Mesodermal cell (in vitro differentiated cells): ENCODE data around the gene FUS.
"Not testable (repeated sequence)": the region's sequence is repeated elsewhere in the genome, so short reads cannot be mapped to it uniquely, and the experiment has no call there.

Experiments used
- H3K27ac ChIP-seq: 2 replicates; pipeline ENCODE4 v1.7.0; 2013; ENCODE audit warnings: mild to moderate bottlenecking, low read depth, low read length, moderate library complexity; ENCODE audit not compliant: severe bottlenecking
- H3K36me3 ChIP-seq: 2 replicates; pipeline ENCODE4 v1.7.1; 2013; ENCODE audit warnings: mild to moderate bottlenecking, low read length, moderate library complexity; ENCODE audit not compliant: control insufficient read depth, insufficient read depth
- H3K4me1 ChIP-seq: one replicate; pipeline ENCODE4 v1.7.1; 2013; ENCODE audit warnings: mild to moderate bottlenecking, low read length; ENCODE audit not compliant: insufficient read depth, control insufficient read depth, poor library complexity, severe bottlenecking
- H3K4me3 ChIP-seq: 2 replicates; pipeline ENCODE4 v1.7.0; 2013; ENCODE audit warnings: low read length, control low read depth, mild to moderate bottlenecking; ENCODE audit not compliant: insufficient read depth, poor library complexity, severe bottlenecking; ENCODE audit errors: extremely low read depth
- H3K9me3 ChIP-seq: 2 replicates; pipeline ENCODE4 v1.7.1; 2013; ENCODE audit warnings: mild to moderate bottlenecking, low read length, moderate library complexity; ENCODE audit not compliant: control insufficient read depth
- WGBS, 2 experiments: methylation state at CpG; one replicate each; pipeline ENCODE4 v1.1.5; 2013; ENCODE audit warnings: missing lambda C conversion rate in 2 of 2; ENCODE audit not compliant: insufficient coverage in 2 of 2; 5-methylcytosine and 5-hydroxymethylcytosine counted together

Gene FUS

GRCh38 chr16:31187808-31188189 lies 7.9 kb downstream of the FUS start:
- H3K4me1 ChIP-seq: peaks cover 10% of the 10 kb centered on the region
- WGBS, 2 experiments: 95 to 96% methylated on average over 5 to 8 of the region's 8 CpGs
- no peak overlapping the region for H3K27ac ChIP-seq
- no peaks in the 10 kb centered on the region for H3K9me3 ChIP-seq
- no peak overlapping the region for H3K4me3 ChIP-seq
- H3K36me3 ChIP-seq: peaks cover 100% of the 10 kb centered on the region

GRCh38 chr16:31188450-31189411 lies 8.8 kb downstream of the FUS start:
- Histone ChIP-seq H3K36me3 (peaks cover 100% of the 10 kb centered on the region), H3K4me1 (peaks cover 5% of the 10 kb centered on the region), H3K9me3 (no peaks in the 10 kb centered on the region), H3K4me3 (no peak overlapping the region), H3K27ac (no peak overlapping the region)
- WGBS, 2 experiments: 96 to 97% methylated on average over 3 of the region's 3 CpGs

GRCh38 chr16:31189412-31189778 lies 9.5 kb downstream of the FUS start:
- Histone ChIP-seq H3K27ac (no peak overlapping the region), H3K9me3 (no peaks in the 10 kb centered on the region), H3K4me3 (no peak overlapping the region), H3K36me3 (peaks cover 100% of the 10 kb centered on the region), H3K4me1 (no peaks in the 10 kb centered on the region)
- 87 to 93% methylated on average over 2 of the region's 2 CpGs for WGBS, 2 experiments

- H3K27ac ChIP-seq: no peak overlapping the region
- 99 to 100% methylated on average over 12 of the region's 12 CpGs for WGBS, 2 experiments
- H3K36me3 ChIP-seq: peaks cover 100% of the 10 kb centered on the region
- no peak overlapping the region for H3K4me3 ChIP-seq
- H3K4me1 ChIP-seq: no peaks in the 10 kb centered on the region
- no peaks in the 10 kb centered on the region for H3K9me3 ChIP-seq
These were observed 10.1 kb downstream of the FUS start for GRCh38 chr16:31190061-31190460.

GRCh38 chr16:31190818-31191444 lies 11.0 kb downstream of the FUS start:
- no peak overlapping the region for H3K27ac ChIP-seq
- WGBS, 2 experiments: 98% methylated on average over 16 to 17 of the region's 17 CpGs
- no peaks in the 10 kb centered on the region for H3K4me1 ChIP-seq
- H3K36me3 ChIP-seq: peaks cover 100% of the 10 kb centered on the region
- no peak overlapping the region for H3K4me3 ChIP-seq
- H3K9me3 ChIP-seq: no peaks in the 10 kb centered on the region

- Histone ChIP-seq H3K4me3 (no peak overlapping the region), H3K27ac (no peak overlapping the region), H3K9me3 (no peaks in the 10 kb centered on the region), H3K36me3 (peaks cover 100% of the 10 kb centered on the region), H3K4me1 (no peaks in the 10 kb centered on the region)
- 94 to 100% methylated on average over 4 to 5 of the region's 5 CpGs for WGBS, 2 experiments
These were observed 11.9 kb downstream of the FUS start for GRCh38 chr16:31191697-31192428.

GRCh38 chr16:31192856-31193642 lies 13.1 kb downstream of the FUS start:
- Histone ChIP-seq H3K27ac (no peak overlapping the region), H3K4me3 (no peak overlapping the region), H3K9me3 (no peaks in the 10 kb centered on the region), H3K36me3 (peaks cover 96% of the 10 kb centered on the region), H3K4me1 (no peaks in the 10 kb centered on the region)
- WGBS, 2 experiments: 98% methylated on average over 11 to 16 of the region's 16 CpGs

GRCh38 chr16:31193874-31194273 lies 13.9 kb downstream of the FUS start:
- H3K36me3 ChIP-seq: peaks cover 92% of the 10 kb centered on the region
- no peaks in the 10 kb centered on the region for H3K4me1 ChIP-seq
- no peak overlapping the region for H3K4me3 ChIP-seq
- no peak overlapping the region for H3K27ac ChIP-seq
- no peaks in the 10 kb centered on the region for H3K9me3 ChIP-seq
- 100% methylated on average over 1 of the region's 2 CpGs for WGBS, 2 experiments

- no peaks in the 10 kb centered on the region for H3K9me3 ChIP-seq
- H3K36me3 ChIP-seq: peaks cover 91% of the 10 kb centered on the region
- 93 to 98% methylated on average over 4 to 5 of the region's 7 CpGs for WGBS, 2 experiments
- H3K4me3 ChIP-seq: no peak overlapping the region
- no peak overlapping the region for H3K27ac ChIP-seq
- H3K4me1 ChIP-seq: no peaks in the 10 kb centered on the region
These were observed 15.0 kb downstream of the FUS start for GRCh38 chr16:31194898-31195297.

- WGBS, 2 experiments: 96 to 99% methylated on average over 11 of the region's 11 CpGs
- H3K9me3 ChIP-seq, H3K27ac ChIP-seq, H3K4me3 ChIP-seq, H3K4me1 ChIP-seq: not testable (repeated sequence)
- peaks cover 84% of the 10 kb centered on the region for H3K36me3 ChIP-seq
These were observed 15.9 kb downstream of the FUS start for GRCh38 chr16:31195861-31196260.
